IMR-90 (cell line): Measurements from ENCODE around the gene CRABP1. TPM values are rescaled to one million over a fixed set of nuclear protein-coding genes. Genes with fewer than 3 reads are reported as not detected.

ENCODE experiments used
- ATAC-seq: fragments of 200-7000 bp; cut with Tn5 transposase; 2 replicates; pipeline ENCODE4 v1.9.1; 2020; ENCODE audit warnings: low read depth, mild to moderate bottlenecking, moderate library complexity
- BruUV-seq: library from RNA; stranded (reverse); fragments of 400-500 nt; replicated peaks from 2 replicates; lab custom pipeline; 2021; lab: Mats Ljungman, UMichigan
- CTCF ChIA-PET: fragments of 300-600 bp; formaldehyde crosslinking; extraction: SDS; loops from one replicate; lab custom pipeline; 2021; ENCODE audit warnings: antibody characterized with exemption; lab: Yijun Ruan, JAX
- POLR2A ChIA-PET: fragments of 300-600 bp; sonication (Branson Sonifier 250); formaldehyde crosslinking; loops from one replicate; lab custom pipeline; 2022; ENCODE audit warnings: antibody characterized with exemption; ENCODE audit not compliant: unreplicated experiment; lab: Charles Lee
- DNase-seq: peaks from one replicate; pipeline ENCODE4 v3.0.0; 2013
- H2AFZ ChIP-seq: replicated peaks from 2 replicates; pipeline ENCODE3; 2013; ENCODE audit warnings: low read length, mild to moderate bottlenecking; ENCODE audit not compliant: poor library complexity
- H2AK5ac ChIP-seq: 2 replicates; pipeline ENCODE4 v1.6.1; 2013; ENCODE audit warnings: low read depth, low read length, inconsistent platforms
- H2AK9ac ChIP-seq: replicated peaks from 2 replicates; pipeline ENCODE3; 2013; ENCODE audit warnings: mild to moderate bottlenecking, low read depth, low read length, moderate library complexity; ENCODE audit not compliant: poor library complexity
- H2BK120ac ChIP-seq: 2 replicates; pipeline ENCODE4 v1.6.1; 2013; ENCODE audit warnings: low read depth, low read length, inconsistent platforms
- H2BK15ac ChIP-seq: 3 replicates; pipeline ENCODE4 v1.6.1; 2013; ENCODE audit warnings: low read depth, low read length, inconsistent platforms
- H2BK20ac ChIP-seq: 2 replicates; pipeline ENCODE4 v1.6.1; 2013; ENCODE audit warnings: low read depth, mild to moderate bottlenecking, inconsistent platforms, low read length, moderate library complexity
- H2BK5ac ChIP-seq: 2 replicates; pipeline ENCODE4 v1.6.1; 2013; ENCODE audit warnings: mild to moderate bottlenecking, low read depth, low read length, inconsistent platforms; ENCODE audit not compliant: poor library complexity, severe bottlenecking
- H3K14ac ChIP-seq: replicated peaks from 2 replicates; pipeline ENCODE4 v1.6.1; 2013; ENCODE audit warnings: low read depth, low read length, inconsistent platforms
- H3K18ac ChIP-seq: 2 replicates; pipeline ENCODE4 v1.6.1; 2013; ENCODE audit warnings: low read depth, low read length, control low read depth
- H3K23ac ChIP-seq: 2 replicates; pipeline ENCODE4 v1.6.1; 2013; ENCODE audit warnings: low read depth, low read length, inconsistent platforms
- H3K27ac ChIP-seq: 2 replicates; pipeline ENCODE4 v1.5.1; 2013; ENCODE audit warnings: mild to moderate bottlenecking, control low read depth, low read length; ENCODE audit not compliant: insufficient read depth
- H3K27me3 ChIP-seq: 2 replicates; pipeline ENCODE4 v1.6.1; 2013; ENCODE audit warnings: low read length; ENCODE audit not compliant: control insufficient read depth, insufficient read depth
- H3K36me3 ChIP-seq: 2 replicates; pipeline ENCODE4 v1.6.1; 2013; ENCODE audit warnings: low read length, mixed read lengths; ENCODE audit not compliant: control insufficient read depth, insufficient read depth
- H3K4ac ChIP-seq: 2 replicates; pipeline ENCODE4 v1.6.1; 2013; ENCODE audit warnings: low read depth, low read length, inconsistent platforms
- H3K4me1 ChIP-seq: 2 replicates; pipeline ENCODE4 v1.6.1; 2013; ENCODE audit warnings: low read length, mixed read lengths; ENCODE audit not compliant: control insufficient read depth, insufficient read depth
- H3K4me2 ChIP-seq: 2 replicates; pipeline ENCODE4 v1.6.1; 2013; ENCODE audit warnings: low read depth, mild to moderate bottlenecking, control low read depth, low read length, moderate library complexity
- H3K4me3 ChIP-seq: 2 replicates; pipeline ENCODE4 v1.5.1; 2013; ENCODE audit warnings: low read depth, mild to moderate bottlenecking, control low read depth, low read length, moderate library complexity; ENCODE audit not compliant: insufficient read depth
- H3K56ac ChIP-seq: 2 replicates; pipeline ENCODE4 v1.6.1; 2013; ENCODE audit warnings: low read length, inconsistent platforms; ENCODE audit not compliant: insufficient read depth; ENCODE audit errors: extremely low read depth
- H3K79me1 ChIP-seq, 2 experiments: 2 replicates each; pipeline ENCODE4 v1.6.1; 2013; ENCODE audit warnings: low read length in 2 of 2, inconsistent platforms in 1 of 2, low read depth in 1 of 2
- H3K9ac ChIP-seq: 2 replicates; pipeline ENCODE4 v1.6.1; 2013; ENCODE audit warnings: low read depth, low read length, control low read depth
- H3K9me1 ChIP-seq: 2 replicates; pipeline ENCODE4 v1.6.1; 2013; ENCODE audit warnings: low read length, inconsistent platforms; ENCODE audit not compliant: insufficient read depth
- H3K9me3 ChIP-seq: 2 replicates; pipeline ENCODE4 v1.6.1; 2013; ENCODE audit warnings: low read length; ENCODE audit not compliant: control insufficient read depth, insufficient read depth
- H4K20me1 ChIP-seq: 2 replicates; pipeline ENCODE4 v1.6.1; 2013; ENCODE audit warnings: low read length, inconsistent platforms; ENCODE audit not compliant: insufficient read depth
- H4K5ac ChIP-seq: 2 replicates; pipeline ENCODE4 v1.6.1; 2013; ENCODE audit warnings: mild to moderate bottlenecking, low read depth, low read length, control low read depth
- H4K8ac ChIP-seq, 2 experiments: 2 replicates each; pipeline ENCODE4 v1.6.1; 2013; ENCODE audit warnings: low read depth in 2 of 2, low read length in 2 of 2, control low read depth in 1 of 2, inconsistent platforms in 1 of 2
- H4K91ac ChIP-seq: 2 replicates; pipeline ENCODE4 v1.6.1; 2013; ENCODE audit warnings: low read depth, low read length, inconsistent platforms; ENCODE audit not compliant: insufficient read depth
- BHLHE40 ChIP-seq: fragments of 150-350 bp; IDR thresholded peaks from 2 replicates; pipeline ENCODE4 v1.6.1; 2016; ENCODE audit warnings: mild to moderate bottlenecking, low read depth, low read length
- CEBPB ChIP-seq: IDR thresholded peaks from 2 replicates; pipeline ENCODE4 v1.6.1; 2012; ENCODE audit warnings: low read depth, low read length, improper control_type of control experiment
- CHD1 ChIP-seq: IDR thresholded peaks from 2 replicates; pipeline ENCODE4 v1.6.1; 2012; ENCODE audit warnings: low read depth, low read length, improper control_type of control experiment
- CTCF ChIP-seq: conservative IDR thresholded peaks from 2 replicates; pipeline ENCODE4 v1.5.1; 2012; ENCODE audit warnings: mild to moderate bottlenecking, low read depth, low read length, improper control_type of control experiment
- FOS ChIP-seq: fragments of 150-350 bp; IDR thresholded peaks from 2 replicates; pipeline ENCODE4 v1.6.1; 2016; ENCODE audit warnings: low read depth, low read length
- MAZ ChIP-seq: IDR thresholded peaks from 2 replicates; pipeline ENCODE4 v1.6.1; 2012; ENCODE audit warnings: low read depth, mild to moderate bottlenecking, low read length, improper control_type of control experiment, moderate library complexity, borderline replicate concordance
- MXI1 ChIP-seq: IDR thresholded peaks from 2 replicates; pipeline ENCODE4 v1.6.1; 2012; ENCODE audit warnings: low read depth, mild to moderate bottlenecking, low read length, moderate library complexity, borderline replicate concordance
- NFE2L2 ChIP-seq: fragments of 150-350 bp; IDR thresholded peaks from 2 replicates; pipeline ENCODE4 v1.6.1; 2016; ENCODE audit warnings: low read depth, mild to moderate bottlenecking, low read length
- POLR2A ChIP-seq: IDR thresholded peaks from 2 replicates; pipeline ENCODE4 v1.6.1; 2012; ENCODE audit warnings: mild to moderate bottlenecking, low read depth, low read length
- RAD21 ChIP-seq: IDR thresholded peaks from 2 replicates; pipeline ENCODE4 v1.6.1; 2012; ENCODE audit warnings: low read length, improper control_type of control experiment
- SMC3 ChIP-seq: fragments of 150-350 bp; IDR thresholded peaks from 2 replicates; pipeline ENCODE4 v1.6.1; 2016; ENCODE audit warnings: low read depth, mild to moderate bottlenecking, antibody characterized with exemption, low read length, moderate library complexity
- WGBS, 2 experiments: methylation state at CpG; one replicate each; pipeline versions ENCODE4 v1.1.5 to v1.1.7; 2013; ENCODE audit warnings: missing lambda C conversion rate in 2 of 2; ENCODE audit not compliant: insufficient read length in 1 of 2; ENCODE audit errors: extremely low coverage in 2 of 2; 5-methylcytosine and 5-hydroxymethylcytosine counted together
- dilution Hi-C: fragments of 300-500 bp; cut with HindIII; formaldehyde crosslinking; loops from one replicate; pipeline ENCODE4 v1.14.3; 2018; ENCODE audit warnings: low sequenced_read_pairs; ENCODE audit not compliant: unreplicated experiment
- in situ Hi-C: fragments of 300-500 bp; cut with MboI; formaldehyde crosslinking; loops from 3 replicates; pipeline ENCODE4 v1.14.3; 2019; ENCODE audit warnings: low sequenced_read_pairs, inconsistent platforms, mixed read lengths
- intact Hi-C: fragments of 100-400 bp; cut with micrococcal nuclease; formaldehyde crosslinking; loops from 2 replicates; pipeline ENCODE4 v1.10.0; 2022
- polyA plus RNA-seq, 3 experiments: library from polyadenylated mRNA; depleted of rRNA; stranded (reverse); fragments of >200 nt; gene quantifications; 2 replicates each; pipeline ENCODE4 v1.2.3, GENCODE V29; 2012; ENCODE audit warnings: low replicate concordance in 1 of 3
- total RNA-seq: library from RNA; depleted of rRNA; stranded (reverse); fragments of >200 nt; gene quantifications from 2 replicates; pipeline ENCODE4 v1.2.3, GENCODE V29; 2012
- TF ChIP-seq, protein P1 (sequence below): fragments of 150-350 bp; IDR thresholded peaks from 2 replicates; pipeline ENCODE4 v1.6.1; 2017; ENCODE audit warnings: mild to moderate bottlenecking, antibody characterized with exemption, low read length, low read depth

CRABP1 gene
- total and polyA plus RNA-seq, 2 of the 4 experiments (the other 2 are of a cell fraction) = not detected

GRCh38 chr15:78392430-78392829 is 52.3 kb downstream of the CRABP1 start:
- intact Hi-C loops = no loop called here
- no peak overlapping the region for H3K9ac ChIP-seq
- no peaks in the 10 kb centered on the region; the same call in 1 of the 2 replicates for H3K4me1 ChIP-seq
- H3K27me3 ChIP-seq = peaks cover 41% of the 10 kb centered on the region
- no peak overlapping the region for H3K4me2 ChIP-seq
- ATAC-seq (no peak), DNase-seq (no peak)
- no peak overlapping the region for H3K4me3 ChIP-seq
- dilution Hi-C loops = no loop called here
- H3K36me3 ChIP-seq = no peaks in the 10 kb centered on the region
- POLR2A ChIA-PET = no interaction called here
- no peaks in the 10 kb centered on the region for H3K79me1 ChIP-seq
- no peak overlapping the region for H4K5ac ChIP-seq
- H2BK5ac ChIP-seq = no peak overlapping the region
- H3K23ac ChIP-seq = no peak overlapping the region
- no peak overlapping the region for H3K14ac ChIP-seq
- no peak overlapping the region for H2BK20ac ChIP-seq
- H4K8ac ChIP-seq = no peak overlapping the region
- H3K9me3 ChIP-seq = no peaks in the 10 kb centered on the region
- H4K91ac ChIP-seq = no peak overlapping the region
- no peak overlapping the region for H2AK5ac ChIP-seq
- 29% methylated on average over 3 of the region's 4 CpGs; no CpG with 5 or more reads in 1 of the 2 experiments for WGBS, 2 experiments
- no peaks in the 10 kb centered on the region for H3K9me1 ChIP-seq
- no peak overlapping the region for H3K18ac ChIP-seq
- TF ChIP-seq CHD1 (no peak), CTCF (no peak), NFE2L2 (no peak), RAD21 (no peak), CEBPB (no peak), MXI1 (no peak), MAZ (no peak), FOS (no peak), SMC3 (no peak), POLR2A (no peak), BHLHE40 (no peak)
- TF ChIP-seq, protein P1, sequence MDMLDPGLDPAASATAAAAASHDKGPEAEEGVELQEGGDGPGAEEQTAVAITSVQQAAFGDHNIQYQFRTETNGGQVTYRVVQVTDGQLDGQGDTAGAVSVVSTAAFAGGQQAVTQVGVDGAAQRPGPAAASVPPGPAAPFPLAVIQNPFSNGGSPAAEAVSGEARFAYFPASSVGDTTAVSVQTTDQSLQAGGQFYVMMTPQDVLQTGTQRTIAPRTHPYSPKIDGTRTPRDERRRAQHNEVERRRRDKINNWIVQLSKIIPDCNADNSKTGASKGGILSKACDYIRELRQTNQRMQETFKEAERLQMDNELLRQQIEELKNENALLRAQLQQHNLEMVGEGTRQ = no peak
- H2BK15ac ChIP-seq = no peak overlapping the region
- no peak overlapping the region for H2AK9ac ChIP-seq
- no peaks in the 10 kb centered on the region for H4K20me1 ChIP-seq
- H3K56ac ChIP-seq = no peak overlapping the region
- in situ Hi-C loops = no loop called here
- no peak overlapping the region for H3K4ac ChIP-seq
- no peak overlapping the region for H2BK120ac ChIP-seq
- H2AFZ ChIP-seq = no peak overlapping the region
- CTCF ChIA-PET = no interaction called here
- BruUV-seq = no TSS peak
- H3K27ac ChIP-seq = no peak overlapping the region
